HG03442 (cell line): ENCODE results near the gene FLG2.
"Not testable (repeated sequence)": the region's sequence is repeated elsewhere in the genome, so short reads cannot be mapped to it uniquely, and the experiment has no call there.

ENCODE experiments used
- ATAC-seq: cut with Tn5 transposase; IDR thresholded peaks from one replicate; pipeline ENCODE4 v1.9.1; 2021; ENCODE audit warnings: mild to moderate bottlenecking, moderate library complexity; ENCODE audit not compliant: unreplicated experiment

Gene FLG2

GRCh38 chr1:152313319-152313801 lies 46.4 kb downstream of the FLG2 start:
- ATAC-seq = no peak

- not testable (repeated sequence) for ATAC-seq
Observed at GRCh38 chr1:152312169-152312568, 47.6 kb downstream of the FLG2 start.

GRCh38 chr1:152309955-152310354 lies 49.9 kb downstream of the FLG2 start:
- no peak for ATAC-seq

- not testable (repeated sequence) for ATAC-seq
Observed at GRCh38 chr1:152309320-152309901, 50.4 kb downstream of the FLG2 start.

- not testable (repeated sequence) for ATAC-seq
Observed at GRCh38 chr1:152308758-152309157, 51.0 kb downstream of the FLG2 start.

- ATAC-seq = not testable (repeated sequence)
Observed at GRCh38 chr1:152307970-152308369, 51.8 kb downstream of the FLG2 start.

GRCh38 chr1:152306123-152306522 lies 53.7 kb downstream of the FLG2 start:
- ATAC-seq = not testable (repeated sequence)

GRCh38 chr1:152304773-152305172 lies 55.0 kb downstream of the FLG2 start:
- ATAC-seq = not testable (repeated sequence)

- ATAC-seq = not testable (repeated sequence)
Observed at GRCh38 chr1:152303139-152303872, 56.5 kb downstream of the FLG2 start.
